GM19035 (cell line): Measurements from ENCODE around the gene SYCP1.
"Not testable (repeated sequence)": the region's sequence is repeated elsewhere in the genome, so short reads cannot be mapped to it uniquely, and the experiment has no call there.

Experiments used
- ATAC-seq: cut with Tn5 transposase; IDR thresholded peaks from one replicate; pipeline ENCODE4 v1.9.1; 2021; ENCODE audit not compliant: unreplicated experiment

SYCP1 gene, protein sequence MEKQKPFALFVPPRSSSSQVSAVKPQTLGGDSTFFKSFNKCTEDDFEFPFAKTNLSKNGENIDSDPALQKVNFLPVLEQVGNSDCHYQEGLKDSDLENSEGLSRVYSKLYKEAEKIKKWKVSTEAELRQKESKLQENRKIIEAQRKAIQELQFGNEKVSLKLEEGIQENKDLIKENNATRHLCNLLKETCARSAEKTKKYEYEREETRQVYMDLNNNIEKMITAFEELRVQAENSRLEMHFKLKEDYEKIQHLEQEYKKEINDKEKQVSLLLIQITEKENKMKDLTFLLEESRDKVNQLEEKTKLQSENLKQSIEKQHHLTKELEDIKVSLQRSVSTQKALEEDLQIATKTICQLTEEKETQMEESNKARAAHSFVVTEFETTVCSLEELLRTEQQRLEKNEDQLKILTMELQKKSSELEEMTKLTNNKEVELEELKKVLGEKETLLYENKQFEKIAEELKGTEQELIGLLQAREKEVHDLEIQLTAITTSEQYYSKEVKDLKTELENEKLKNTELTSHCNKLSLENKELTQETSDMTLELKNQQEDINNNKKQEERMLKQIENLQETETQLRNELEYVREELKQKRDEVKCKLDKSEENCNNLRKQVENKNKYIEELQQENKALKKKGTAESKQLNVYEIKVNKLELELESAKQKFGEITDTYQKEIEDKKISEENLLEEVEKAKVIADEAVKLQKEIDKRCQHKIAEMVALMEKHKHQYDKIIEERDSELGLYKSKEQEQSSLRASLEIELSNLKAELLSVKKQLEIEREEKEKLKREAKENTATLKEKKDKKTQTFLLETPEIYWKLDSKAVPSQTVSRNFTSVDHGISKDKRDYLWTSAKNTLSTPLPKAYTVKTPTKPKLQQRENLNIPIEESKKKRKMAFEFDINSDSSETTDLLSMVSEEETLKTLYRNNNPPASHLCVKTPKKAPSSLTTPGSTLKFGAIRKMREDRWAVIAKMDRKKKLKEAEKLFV

DNA sequence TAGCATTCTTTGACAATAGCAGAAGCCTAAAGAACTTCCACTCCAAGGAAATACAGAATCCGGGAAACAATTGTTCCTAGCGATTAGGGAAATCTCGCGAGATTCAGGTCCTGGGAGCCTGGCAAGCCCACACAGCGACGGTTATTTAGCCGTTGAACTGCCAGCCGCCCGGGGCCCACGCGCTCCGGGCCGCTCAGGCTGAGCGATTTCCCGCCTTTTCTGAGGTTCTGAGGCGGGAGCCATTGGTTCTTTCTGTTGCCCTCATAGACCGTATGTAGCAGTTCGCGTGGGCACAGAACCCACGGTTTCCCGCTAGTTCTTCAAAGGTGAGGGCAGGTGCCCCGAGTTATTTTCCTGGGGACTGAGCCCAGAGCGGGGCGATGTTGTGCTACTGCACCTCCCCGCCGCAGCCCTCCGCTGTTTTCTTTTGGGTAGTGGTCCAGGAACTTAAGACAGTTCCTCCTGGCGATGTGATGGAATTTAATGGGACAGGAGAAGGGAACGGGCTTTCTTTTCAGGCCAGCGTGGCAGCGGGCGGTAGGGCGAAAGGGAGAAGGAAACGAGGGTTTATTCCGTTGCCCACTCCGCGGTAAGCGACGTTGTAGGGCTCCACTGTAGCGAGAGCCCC, at the start of gene SYCP1:
Gene SYCP1 (plus strand): TSS at position 171 of the 628 bp plus-strand sequence. CDS start 602 bp downstream, outside the sequence.
- ATAC-seq = no peak

DNA sequence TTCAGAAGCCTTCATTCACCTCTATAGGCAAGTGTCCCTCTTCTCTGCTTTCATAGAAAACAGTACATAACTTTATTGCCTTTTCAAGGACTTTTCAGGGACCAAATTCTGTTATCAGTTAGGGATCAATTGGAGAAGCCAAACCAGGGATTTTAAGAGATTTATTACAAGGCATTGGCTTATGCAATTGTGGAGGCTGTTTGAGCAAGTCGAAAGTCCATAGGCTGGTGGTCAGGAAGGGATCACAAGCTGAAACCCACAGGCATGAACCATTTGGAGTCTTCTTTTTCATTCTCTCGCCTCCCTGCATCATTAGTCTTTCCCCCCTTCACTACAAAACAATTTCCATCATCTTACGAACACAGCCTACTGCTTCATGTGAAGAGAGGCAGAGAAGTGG, 34.8 kb upstream of the SYCP1 start:
- ATAC-seq = no peak

DNA sequence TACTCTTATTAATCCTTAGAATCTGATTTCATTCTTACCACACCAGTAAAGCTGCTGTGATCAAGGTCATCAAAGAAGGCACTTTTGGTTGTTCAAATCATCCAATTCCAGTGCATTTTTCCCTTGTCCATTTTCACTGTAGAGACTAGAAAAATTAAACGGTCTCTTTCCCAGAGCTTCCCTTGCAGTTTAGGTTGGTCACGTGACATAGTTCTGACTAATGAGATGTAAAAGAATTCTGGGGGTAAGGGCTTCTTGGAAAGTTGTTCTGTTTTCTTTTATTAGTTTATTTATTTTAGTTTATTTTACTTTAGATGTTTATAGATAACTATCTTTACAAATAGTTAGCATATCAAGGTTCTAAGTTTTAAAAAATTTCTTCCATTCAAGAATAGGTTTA, 34.3 kb upstream of the SYCP1 start:
- ATAC-seq = no peak

DNA sequence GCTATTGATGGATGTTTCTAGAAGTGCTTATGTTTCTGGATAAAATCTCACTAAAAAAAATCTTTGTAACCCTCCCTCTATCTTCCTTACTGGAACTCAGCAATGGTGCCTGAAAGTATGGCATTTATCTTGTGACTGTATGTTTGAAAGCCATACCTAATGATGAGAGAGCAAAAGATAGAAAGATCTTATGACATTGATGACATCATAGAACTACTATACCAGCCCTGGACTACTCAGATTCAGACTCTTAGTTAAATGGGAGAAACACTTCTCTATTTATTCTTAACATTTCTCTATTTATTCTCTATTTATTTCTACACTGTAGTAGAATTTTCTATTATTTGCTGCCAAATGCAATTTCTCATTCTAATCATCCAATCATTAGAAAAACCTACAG, 32.7 kb upstream of the SYCP1 start:
- no peak for ATAC-seq

DNA sequence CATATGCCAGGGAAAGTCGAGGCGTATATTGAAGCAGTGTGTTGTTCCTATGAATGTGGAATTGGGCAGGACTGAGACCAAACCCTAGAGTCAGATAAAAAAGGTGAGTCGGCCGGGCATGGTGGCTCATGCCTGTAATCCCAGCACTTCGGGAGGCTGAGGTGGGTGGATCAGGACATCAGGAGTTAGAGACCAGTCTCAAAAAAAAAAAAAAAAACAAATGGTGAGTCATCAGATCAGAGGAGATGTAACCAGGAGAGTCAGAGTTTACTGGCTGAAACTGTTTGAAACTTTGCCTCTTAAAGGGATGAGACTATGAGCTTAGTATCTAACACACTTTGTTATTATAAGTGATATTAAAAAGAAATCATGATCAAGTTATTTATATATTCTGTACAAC, 26.4 kb upstream of the SYCP1 start:
- ATAC-seq = no peak

DNA sequence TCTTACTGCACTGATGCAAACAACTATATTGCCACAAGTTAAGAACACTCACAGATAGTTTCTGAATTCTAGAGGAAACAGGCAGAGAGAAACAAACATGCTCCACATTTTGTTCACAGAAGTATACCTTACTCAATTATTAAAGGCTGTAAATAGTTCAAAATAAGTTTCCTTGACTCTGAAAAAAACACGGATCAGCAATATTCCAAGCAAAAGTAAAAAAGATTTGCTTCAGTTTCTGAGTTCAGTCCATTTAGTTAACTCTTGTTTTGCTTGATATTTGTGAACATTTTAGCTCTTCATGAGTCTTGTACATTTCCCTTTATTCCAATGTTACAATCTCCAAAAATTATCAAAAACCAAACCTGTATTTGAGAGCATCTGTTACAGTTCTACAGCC, 24.6 kb upstream of the SYCP1 start:
- not testable (repeated sequence) for ATAC-seq

DNA sequence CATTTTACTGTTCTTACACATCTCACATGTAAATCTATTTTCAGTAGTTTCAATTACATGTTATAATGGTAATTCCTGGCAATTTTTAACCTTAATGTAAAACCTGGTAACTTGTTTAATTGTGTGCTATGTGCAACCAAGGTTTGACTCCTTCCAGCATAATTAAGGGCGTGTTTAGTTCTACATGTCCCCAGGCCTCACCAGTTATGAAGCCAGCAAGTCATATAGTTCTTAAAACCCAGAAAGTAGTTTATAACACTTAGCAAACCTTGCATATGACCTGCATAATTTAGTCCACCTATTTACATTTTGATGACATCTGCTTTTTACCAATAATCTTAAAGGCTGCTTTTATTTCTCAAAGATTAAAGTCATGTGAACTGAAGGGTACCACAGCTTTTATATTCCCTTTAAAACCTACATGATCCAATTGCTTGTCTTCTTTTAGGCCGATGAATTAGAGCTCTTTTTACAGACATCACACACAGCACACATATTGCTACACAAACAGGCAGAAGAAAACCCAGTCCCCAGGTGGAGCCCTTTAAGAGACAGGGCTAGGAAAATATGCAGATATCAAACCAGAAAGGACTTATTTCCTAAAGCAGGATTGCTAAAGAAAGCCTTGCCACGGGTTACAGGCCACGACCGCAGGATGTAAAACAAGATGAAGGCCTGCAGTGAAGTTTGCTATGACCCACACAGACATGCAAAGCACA, 23.2 kb upstream of the SYCP1 start:
- ATAC-seq = no peak

DNA sequence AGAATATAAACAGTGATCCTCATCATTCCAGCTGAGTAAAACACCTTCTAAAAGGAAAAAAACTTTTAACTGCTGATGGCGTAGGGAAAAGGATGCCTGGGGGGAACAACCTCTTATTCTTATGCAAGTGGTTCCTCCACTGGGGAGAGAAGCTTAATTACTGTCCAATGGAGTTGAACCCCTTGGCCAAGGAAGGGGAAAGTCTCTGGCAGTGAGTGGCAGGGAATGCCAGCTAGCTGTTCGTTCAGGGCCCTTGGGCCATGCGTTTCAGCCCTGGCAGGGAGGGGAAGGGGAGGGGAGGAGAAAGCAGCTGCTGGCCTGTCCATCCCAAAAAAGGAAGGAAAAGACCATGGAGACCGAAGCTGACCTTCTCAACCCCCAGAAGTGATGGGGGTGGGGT, 22.6 kb upstream of the SYCP1 start:
- ATAC-seq = no peak

DNA sequence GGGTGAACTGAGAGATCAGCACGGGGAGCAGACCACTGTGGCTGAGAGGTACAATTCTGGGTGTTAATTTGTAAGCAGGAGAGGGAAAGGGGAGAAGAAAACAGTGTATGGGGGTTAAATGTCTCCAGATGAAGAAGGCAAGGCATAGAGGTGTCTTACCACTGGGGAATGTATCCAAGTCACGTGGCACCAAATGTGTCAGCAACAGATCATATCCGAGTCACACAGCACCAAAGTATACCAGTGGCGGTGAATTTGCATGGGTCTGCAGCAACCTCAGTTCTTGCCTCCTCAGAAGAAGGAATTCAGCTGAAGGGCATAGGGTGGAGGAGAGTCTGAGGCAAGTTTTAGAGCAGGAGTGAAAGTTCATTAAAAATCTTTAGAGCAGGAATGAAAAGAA, 21.2 kb upstream of the SYCP1 start:
- ATAC-seq = no peak

DNA sequence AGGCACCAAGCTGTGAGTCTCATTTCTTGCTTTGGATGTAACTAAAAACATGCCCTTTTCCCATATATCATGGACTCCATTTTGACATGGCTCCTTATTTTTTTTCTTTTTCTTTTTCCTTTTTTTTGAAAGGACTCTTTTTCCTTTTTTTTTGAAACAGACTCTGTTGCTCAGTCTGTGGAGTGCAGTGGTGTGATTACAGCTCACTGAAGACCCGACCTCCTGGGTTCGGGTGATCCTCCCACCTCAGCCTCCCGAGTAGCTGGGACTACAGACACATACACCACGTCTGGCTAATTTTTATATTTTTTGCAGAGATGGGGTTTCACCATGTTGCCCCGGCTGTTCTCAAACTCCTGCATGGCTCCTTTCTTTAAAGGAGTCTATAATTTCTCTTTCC, 10.4 kb upstream of the SYCP1 start:
- no peak for ATAC-seq

DNA sequence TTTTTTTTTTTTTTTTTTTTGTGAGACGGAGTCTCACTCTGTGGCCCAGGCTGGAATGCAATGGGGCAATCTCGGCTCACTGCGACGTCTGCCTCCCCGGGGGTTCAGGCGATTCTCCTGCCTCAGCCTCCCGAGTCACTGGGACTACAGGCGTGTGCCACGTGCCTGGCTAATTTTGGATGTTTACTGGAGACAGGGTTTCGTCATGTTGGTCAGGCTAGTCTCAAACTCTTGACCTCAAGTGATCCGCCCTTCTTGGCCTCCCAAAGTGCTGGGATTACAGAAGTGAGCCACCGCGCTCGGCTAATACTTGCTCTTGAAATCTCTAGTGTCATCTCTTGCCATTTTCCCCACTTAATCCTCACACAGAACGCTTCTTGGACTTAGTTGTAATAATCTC, 1.1 kb upstream of the SYCP1 start:
- no peak for ATAC-seq

DNA sequence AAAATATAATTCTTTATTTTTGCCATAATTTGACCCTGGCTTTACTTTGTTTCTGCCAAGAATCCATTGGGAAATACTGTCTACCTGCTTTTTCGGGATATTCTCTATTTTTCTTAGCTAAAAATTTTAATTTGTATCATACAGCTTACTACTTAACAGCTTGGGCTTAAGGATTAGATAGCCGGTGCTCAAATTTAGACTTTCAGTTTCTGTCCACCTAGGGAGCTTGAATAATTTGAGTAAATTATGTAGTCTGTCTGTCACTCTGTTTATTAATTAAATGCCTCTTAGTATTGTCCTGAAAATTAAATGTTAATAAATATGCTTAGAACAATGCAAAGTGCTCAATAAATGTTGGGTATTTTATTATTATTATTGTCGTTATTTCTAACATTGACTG, 6.7 kb downstream of the SYCP1 start:
- ATAC-seq = no peak

DNA sequence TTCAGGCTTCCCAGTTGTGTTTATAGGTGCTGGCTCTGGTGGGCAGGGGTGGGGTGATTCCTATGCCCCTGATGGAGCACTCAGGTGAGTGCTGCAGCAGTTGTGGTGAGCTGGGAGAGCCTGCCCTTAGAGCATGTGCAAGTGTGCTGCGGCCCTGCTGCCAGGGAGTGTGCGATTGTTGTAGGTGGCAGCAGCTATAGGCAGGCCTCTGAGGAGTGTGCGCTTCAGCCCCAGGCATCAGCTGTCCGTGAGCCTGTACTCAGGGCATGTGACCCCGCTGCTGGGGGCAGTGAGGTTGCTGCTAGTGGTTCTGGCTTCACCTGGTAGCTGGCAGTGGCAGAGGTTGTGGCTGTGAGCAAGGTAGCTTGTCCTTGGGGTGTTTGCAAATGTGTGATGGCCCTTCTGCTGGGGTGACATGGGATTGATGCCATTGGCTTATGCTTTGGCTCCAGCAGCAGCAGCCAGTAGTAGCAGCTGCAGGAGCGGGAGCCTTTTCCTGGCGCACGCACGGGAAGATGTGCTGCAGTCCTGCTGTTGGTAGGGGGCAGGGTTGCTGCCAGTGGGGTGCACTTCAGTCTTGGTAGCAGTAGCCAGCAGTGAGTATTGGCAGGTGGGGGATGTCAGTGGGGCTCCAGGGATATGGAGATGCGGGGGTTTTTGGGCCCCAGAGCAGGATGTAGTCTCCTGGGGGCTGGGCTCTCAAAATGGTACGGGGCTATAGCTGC, 37.7 kb downstream of the SYCP1 start:
- ATAC-seq = no peak

DNA sequence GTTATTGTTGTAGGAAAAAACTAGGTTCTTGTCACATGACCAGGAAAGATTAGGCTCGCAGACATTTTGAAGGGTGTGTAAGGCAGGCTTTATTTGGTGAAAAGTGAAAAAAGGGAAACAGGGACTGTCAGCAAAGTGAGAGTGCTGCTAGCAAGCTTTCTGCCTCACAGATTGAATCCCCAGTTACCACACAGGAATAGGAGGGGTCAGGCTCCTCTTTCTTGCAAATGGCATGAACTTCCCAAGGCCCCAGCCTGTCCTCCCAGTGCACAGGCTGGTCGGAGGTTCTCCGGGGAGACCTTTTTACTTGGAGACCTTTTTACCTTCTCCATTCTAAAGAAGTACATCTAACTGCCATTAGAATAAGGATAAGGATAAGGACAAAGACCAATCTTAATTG, 42.1 kb downstream of the SYCP1 start:
- no peak for ATAC-seq

DNA sequence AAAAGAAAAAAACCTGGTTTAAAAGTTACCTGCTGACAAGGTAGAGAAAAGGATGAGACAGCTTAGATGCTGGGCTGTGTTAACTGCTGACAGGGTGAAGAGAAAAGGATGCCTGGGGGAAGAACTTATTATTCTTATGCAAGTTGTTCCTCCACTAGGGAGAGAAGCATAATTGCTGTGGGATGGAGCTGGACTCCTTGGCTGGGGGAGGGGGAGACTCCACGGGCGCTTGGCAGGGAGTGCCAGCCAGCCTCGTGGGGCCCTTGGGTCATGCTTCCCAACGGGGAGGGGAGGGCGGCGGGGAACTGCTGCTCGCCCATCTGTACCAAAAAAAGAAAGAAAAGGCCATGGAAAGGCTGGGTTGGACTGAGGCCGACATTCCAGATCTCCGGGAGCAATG, 47.2 kb downstream of the SYCP1 start:
- ATAC-seq = no peak

DNA sequence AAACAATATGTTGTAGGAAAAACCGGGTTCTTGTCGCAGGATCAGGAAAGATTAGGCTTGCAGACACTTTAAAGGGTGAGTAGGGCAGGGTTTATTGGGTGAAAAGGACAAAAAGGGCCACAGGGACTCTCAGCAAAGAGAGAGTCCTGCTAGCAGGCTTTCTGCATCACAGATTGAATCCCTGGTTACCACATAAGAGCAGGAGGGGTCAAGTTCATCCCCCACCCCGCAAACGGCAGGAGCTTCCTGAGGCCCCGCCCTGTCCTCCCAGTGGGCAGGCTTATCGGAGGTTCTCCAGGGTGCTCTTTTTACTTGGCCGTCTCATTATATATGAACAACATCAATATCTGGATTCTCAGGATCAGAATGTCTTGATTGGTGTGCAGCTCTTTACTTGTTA, 47.7 kb downstream of the SYCP1 start:
- no peak for ATAC-seq

DNA sequence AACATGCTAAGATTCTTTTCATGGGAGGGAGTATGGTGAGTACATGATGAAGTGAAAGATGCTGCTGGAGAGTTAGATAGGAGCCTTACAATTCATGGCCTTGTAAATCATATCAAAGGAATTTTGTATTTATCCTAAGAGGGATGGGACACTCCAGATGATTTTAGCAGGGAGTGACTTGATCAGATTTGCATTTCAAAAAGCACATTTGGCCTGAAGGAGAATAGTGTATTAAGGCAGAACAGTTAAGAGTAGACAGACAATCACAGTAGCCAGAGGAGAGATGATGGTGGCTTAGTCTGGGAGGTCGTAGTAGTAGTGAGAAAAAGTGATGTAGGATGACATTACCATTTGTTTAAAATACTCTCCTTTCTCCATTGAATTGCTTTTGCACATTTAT, 48.8 kb downstream of the SYCP1 start:
- no peak for ATAC-seq

DNA sequence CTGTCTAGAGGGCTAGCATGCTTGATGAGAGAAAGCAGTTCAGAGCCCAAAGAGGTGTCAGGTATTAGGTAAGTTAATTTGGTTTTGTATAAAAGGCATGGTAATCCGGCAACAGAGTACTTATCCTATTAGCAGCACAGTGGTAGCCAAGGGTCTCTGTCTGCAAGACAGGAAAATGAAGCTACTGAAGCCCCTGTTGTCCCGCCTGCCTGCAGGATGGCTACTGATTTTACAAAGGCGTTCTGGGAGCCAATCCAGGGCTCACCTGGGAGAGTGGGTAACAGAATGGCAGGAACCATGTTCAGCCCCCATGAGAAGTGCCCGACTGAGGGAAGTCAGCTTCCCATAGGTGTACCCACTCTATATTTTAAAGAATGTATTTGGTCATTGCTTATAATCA, 61.1 kb downstream of the SYCP1 start:
- ATAC-seq = not testable (repeated sequence)

DNA sequence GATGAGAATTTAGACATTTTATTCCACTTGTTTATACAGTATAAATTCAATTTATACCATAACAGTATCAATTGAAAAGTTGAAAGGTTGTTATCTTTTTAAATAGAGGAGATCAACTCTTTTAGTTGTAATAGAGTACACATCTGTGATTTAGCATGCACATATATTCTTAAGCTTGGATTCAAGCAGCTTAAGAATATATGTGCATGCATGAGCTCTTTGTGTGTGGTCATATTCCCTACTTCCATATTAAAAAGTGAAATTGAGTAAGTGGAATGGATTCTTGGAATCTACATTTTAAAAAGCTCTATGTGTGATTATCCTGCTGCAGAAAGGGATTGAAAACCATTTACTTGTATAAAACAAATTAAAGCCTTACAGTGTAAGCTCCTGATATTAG, 71.9 kb downstream of the SYCP1 start:
- no peak for ATAC-seq

DNA sequence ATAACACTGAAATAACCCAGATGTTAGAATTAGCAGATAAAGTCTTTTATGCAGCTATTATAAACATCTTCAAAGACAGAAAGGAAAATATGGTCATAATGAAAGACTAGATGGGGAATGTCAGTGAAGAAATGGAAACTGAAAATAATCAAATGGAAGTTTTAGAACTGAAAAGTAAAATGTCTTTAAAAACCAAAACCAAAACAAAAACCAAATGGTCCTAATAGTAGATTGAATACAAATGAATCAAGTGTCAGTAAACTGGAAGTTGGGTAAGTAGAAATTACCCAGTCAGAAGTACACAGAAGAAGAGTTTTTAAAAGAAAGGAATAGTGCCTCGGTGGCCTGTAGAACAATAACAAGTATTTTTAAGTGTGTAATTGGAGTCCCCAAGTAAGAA, 72.7 kb downstream of the SYCP1 start:
- ATAC-seq = no peak
